HG03066 (cell line): ENCODE measurements around the gene TRIM71.

Source experiments
- ATAC-seq: cut with Tn5 transposase; IDR thresholded peaks from one replicate; pipeline ENCODE4 v1.9.1; 2021; ENCODE audit warnings: low read depth; ENCODE audit not compliant: unreplicated experiment

Gene TRIM71

DNA sequence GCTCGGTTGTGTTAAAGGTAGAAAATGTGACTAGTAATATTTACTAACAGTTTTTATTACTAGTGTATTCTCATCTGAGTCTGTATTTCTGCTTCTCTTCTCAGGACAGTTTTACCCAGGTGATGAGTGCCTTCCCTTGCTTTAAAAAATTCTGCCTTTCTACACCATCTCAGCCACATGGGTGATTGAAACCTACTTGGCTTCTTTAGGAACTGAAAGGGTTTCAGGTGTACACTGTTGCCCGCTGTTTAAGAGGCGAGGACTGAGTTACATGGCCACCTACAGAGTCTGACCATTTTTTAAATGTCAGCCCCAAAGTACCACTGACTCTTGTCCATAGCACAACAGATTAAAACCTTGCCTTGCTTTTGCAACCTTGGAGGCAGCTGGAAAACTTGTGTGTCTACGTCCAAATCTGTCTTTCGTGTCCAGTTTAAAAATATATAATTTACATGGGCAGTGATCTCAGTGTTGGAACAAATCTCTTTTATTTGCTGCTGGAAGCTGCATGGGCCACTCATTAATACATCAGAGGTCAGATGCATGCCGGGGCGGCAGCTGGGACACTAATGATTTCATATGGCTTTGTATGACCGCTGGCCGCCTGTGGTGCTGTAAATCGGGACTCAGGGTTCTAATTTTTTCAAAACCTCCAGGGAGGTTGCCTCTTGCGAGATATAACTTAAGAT lies 44.6 kb downstream of the TRIM71 start:
- no peak for ATAC-seq

- no peak for ATAC-seq
Measured at GRCh38 chr3:32862936-32863487, 45.2 kb downstream of the TRIM71 start.

- ATAC-seq, result no peak
Measured at GRCh38 chr3:32865383-32865782, 47.6 kb downstream of the TRIM71 start.

GRCh38 chr3:32866533-32866932 lies 48.7 kb downstream of the TRIM71 start:
- no peak for ATAC-seq

- ATAC-seq, result no peak
Measured at GRCh38 chr3:32867954-32868353, 50.2 kb downstream of the TRIM71 start.

DNA sequence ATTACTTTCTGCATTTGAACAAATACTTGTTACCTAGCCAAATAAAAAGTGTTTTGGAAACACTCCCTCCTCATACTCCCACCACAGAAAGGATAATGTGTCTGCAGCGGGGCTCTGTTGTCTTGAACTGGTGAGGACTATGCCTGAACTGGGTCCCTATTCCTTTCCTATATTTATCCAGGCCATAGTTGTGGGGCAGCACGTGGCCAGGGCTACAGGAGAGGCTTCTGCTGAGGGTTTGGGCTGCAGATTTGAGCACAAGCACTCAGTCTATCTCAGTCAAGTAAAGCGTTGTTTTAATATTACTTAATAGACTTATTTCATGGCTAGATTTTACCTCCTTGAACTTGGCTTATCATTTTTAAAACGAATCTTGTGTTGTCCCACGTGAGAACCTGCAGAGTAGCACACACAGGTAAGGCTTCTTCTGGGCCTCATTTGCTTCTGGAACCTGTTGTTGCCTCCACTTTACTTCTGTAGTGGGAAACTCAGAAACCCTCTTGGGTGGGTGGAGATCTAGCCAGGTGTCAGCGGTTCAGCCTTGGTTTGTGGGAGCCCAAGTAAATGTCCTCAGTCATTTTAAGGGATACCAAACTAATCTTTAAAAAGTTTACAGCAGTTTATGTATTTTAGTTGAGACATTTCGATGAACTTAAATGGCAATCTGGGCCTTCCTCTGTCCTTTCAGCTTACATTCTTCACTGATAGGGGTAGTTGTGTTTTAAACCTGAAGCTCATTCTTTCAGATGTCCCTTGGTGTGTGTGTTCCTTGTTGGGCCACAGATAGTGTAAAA lies 51.1 kb downstream of the TRIM71 start:
- ATAC-seq, result no peak

- no peak for ATAC-seq
Measured at GRCh38 chr3:32869513-32870047, 51.8 kb downstream of the TRIM71 start.

GRCh38 chr3:32870373-32871095 lies 52.7 kb downstream of the TRIM71 start:
- ATAC-seq, result no peak

DNA sequence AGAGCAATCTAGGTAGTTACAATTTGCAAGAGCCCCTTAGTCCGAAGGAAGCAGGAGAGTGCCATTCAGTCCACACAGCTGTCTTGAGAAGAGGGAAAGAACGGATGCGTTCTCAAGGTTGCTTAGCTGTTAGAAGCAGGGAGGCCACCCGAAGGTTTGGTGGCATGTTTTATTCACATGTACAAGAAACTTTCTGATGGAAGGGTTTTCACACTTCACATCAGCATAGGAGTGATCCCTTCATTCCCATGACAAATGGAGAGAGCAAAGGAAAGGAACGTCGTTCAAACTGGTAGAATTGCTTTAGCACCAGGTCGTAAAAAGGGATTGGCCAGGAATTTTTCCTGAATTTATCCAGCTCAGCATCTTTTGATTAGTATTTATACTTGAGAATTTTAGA lies 53.5 kb downstream of the TRIM71 start:
- ATAC-seq, result no peak

DNA sequence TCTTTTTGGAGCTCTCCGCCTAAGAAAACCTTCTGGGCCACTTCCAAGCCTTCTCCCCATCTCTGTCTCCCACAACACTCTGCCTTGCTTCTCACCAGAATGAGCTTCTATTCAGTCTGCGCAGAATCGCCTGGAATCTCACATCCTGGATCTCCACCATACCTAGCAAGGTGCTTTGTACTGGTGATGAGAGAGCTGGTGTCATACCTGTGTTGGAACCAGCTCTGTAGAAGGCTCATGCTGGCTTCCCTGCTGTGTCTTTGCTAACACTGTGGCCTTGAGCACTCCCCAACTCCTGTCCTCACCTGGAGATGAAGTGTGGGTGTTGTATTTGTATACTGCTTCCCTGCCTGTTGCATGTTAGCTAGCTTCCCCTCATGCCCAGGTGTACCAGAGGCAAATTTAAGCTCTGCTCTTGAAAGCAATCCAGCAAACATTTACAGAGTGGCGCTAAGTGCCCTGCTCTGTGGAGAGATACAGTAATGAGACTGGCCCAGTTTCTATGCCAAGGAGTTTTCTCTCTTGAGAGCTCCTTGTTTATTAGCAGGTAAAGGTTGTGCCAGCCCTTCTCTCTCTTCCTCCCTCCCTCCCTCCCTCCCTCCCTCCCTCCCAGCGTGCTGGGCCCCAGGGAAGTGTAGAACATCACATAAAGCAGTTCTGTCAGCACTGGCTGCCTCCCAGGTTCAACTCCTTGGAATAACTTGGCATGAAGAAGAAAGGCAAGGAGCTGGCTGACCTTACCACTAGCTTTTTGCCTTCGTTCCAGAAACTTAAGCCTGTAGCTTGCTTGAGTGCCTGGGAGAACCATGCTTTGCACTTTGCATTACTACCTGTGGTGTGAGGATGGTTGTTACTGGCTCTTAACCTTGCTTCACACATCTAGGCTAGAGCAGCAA lies 54.9 kb downstream of the TRIM71 start:
- ATAC-seq, result no peak

- no peak for ATAC-seq
Measured at GRCh38 chr3:32873531-32874130, 55.8 kb downstream of the TRIM71 start.

GRCh38 chr3:32876920-32877319 lies 59.1 kb downstream of the TRIM71 start:
- no peak for ATAC-seq

DNA sequence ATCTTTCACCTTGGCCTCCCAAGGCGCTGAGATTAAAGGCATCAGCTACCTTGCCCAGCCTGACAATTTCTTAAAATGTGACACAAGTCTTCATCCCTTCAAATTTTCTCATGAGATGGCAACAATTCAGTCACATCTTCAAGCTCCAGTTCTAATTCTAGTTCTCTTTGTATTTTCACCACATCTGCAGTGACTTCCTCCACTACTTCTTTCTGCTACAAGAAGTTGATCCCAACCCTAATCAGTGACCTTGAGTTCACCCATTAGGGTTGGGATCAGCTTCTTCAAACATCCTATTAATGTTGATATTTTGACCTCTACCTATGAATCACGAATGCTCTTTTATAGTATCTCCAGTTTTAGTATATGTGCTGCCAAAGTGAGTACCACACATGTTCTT lies 59.8 kb downstream of the TRIM71 start:
- ATAC-seq, result no peak

GRCh38 chr3:32880225-32880624 lies 62.4 kb downstream of the TRIM71 start:
- ATAC-seq, result no peak

DNA sequence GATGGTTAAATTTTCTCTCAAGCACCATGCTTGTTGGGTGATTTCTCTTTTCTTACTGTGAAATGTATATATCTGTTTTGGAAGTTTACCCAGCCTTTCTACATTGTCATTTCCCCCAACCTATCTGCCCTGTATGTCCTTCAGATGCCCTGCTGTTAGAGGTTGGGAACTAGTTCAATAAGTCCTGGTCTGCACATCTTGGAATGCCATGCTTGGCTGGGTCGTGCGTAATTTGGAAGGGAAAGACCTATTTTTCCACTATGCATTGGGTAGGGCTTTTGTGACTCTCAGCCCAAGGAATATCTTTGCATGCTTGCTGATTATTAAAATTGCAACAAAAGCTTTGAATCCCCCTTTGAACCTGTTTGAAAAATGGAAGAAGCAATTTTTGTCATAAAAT lies 63.8 kb downstream of the TRIM71 start:
- no peak for ATAC-seq

DNA sequence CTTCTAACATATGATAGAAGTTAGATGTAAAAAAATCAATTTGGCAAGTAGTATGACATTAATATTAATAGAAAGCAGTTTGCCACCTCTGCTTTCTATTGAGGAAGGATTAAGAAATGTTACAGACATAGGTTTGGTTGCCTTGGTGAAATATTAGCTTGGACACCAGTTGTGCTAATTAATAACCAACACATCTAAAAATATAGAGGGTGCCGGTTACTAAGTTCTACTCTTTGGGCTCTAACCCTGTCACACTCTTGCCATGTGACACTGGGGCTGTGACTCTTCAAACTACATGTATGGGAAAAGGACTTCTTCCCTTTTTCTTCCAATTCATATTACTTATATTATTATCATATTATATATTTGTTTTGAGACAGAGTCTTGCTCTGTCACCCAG lies 64.4 kb downstream of the TRIM71 start:
- peak; percentile 34 for ATAC-seq

DNA sequence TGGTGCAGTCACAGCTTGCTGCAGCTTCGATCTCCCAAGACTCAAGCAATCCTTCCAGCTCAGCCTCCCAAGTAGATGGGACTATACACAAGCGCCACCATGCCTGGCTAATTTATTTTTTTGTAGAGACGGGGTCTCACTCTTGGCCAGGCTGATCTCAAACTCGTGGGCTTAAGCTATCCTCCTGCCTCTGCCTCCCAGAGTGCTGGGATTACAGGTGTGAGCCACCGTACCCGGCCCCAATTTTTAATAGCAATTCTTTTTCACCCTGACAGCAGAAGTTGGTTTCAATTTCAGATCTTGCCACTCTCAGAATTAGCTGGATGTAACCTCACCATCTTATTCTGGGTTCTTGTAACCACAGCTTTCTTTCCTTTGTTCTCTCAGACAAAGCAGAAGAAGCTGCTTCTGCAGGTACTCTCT lies 64.8 kb downstream of the TRIM71 start:
- peak; percentile 87 for ATAC-seq

GRCh38 chr3:32883817-32884216 lies 66.0 kb downstream of the TRIM71 start:
- no peak for ATAC-seq

DNA sequence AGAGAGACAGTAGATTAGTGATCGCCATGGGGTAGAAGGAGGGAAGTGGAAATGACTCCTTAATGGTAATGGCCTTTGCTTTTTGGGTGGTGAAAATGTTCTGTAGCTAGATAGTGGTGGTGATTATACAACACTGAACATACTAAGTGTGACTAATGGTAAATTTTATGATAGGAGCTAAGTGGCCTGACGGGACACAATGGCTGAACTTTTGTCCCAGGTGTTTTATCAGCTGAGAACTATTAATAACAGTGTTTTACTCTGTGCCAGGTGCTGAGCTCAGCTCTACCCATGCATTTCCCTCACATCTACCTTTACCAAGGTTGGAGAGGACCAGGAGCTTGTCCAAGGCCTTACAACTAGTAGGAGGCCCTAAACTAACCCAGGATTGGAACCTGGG lies 66.8 kb downstream of the TRIM71 start:
- ATAC-seq, result no peak
